DMS 273 (cell line): ENCODE measurements around the gene CLIP2.
A peak's percentile ranks its signal among the peaks of the same experiment; 100 is the strongest.

ENCODE experiments used
- DNase-seq: peaks from one replicate; lab custom pipeline; 2025; ENCODE audit not compliant: unreplicated experiment; lab: John Stamatoyannopoulos, UW

Gene CLIP2

GRCh38 chr7:74269757-74270277 lies 19.4 kb upstream of the CLIP2 start:
- DNase-seq, result peak; percentile 97

GRCh38 chr7:74271742-74272141 lies 17.5 kb upstream of the CLIP2 start:
- DNase-seq, result no peak

GRCh38 chr7:74272305-74273038 lies 16.7 kb upstream of the CLIP2 start:
- DNase-seq, result no peak

- peak; percentile 69 for DNase-seq
Observed at GRCh38 chr7:74275401-74275881, 13.8 kb upstream of the CLIP2 start.

GRCh38 chr7:74277636-74278035 lies 11.6 kb upstream of the CLIP2 start:
- DNase-seq, result no peak

- DNase-seq, result no peak
Observed at GRCh38 chr7:74280985-74281384, 8.2 kb upstream of the CLIP2 start.

GRCh38 chr7:74282748-74283459 lies 6.3 kb upstream of the CLIP2 start:
- DNase-seq, result no peak

- peak; percentile 71 for DNase-seq
Observed at GRCh38 chr7:74283858-74284447, 5.3 kb upstream of the CLIP2 start.

- DNase-seq, result peak; percentile 60
Observed at GRCh38 chr7:74284781-74285259, 4.4 kb upstream of the CLIP2 start.

- DNase-seq, result no peak
Observed at GRCh38 chr7:74286131-74286530, 3.1 kb upstream of the CLIP2 start.

- DNase-seq, result no peak
Observed at GRCh38 chr7:74287303-74288033, 1.7 kb upstream of the CLIP2 start.

GRCh38 chr7:74288034-74288881 lies 949 bp upstream of the CLIP2 start:
- no peak for DNase-seq

GRCh38 chr7:74289659-74290552 lies 699 bp downstream of the CLIP2 start:
- peak; percentile 56 for DNase-seq

- DNase-seq, result no peak
Observed at GRCh38 chr7:74290553-74290950, 1.3 kb downstream of the CLIP2 start.

GRCh38 chr7:74290981-74291441 lies 1.8 kb downstream of the CLIP2 start:
- DNase-seq, result no peak

GRCh38 chr7:74291535-74291934 lies 2.3 kb downstream of the CLIP2 start:
- no peak for DNase-seq

GRCh38 chr7:74292757-74293576 lies 3.8 kb downstream of the CLIP2 start:
- no peak for DNase-seq

GRCh38 chr7:74293577-74293908 lies 4.3 kb downstream of the CLIP2 start:
- DNase-seq, result no peak
